Stimulated activated CD8-positive, alpha-beta memory T cell treated with anti-CD3 and anti-CD28 coated beads, Interleukin-15, amount 100 ng/mL, for 1 hour (primary cell): Measurements from ENCODE around the gene USP22.

Source experiments
- DNase-seq: peaks from one replicate; pipeline ENCODE4 v3.0.0-alpha.2; 2020; ENCODE audit warnings: low read depth

USP22 gene

GRCh38 chr17:21046216-21046615 is 3.4 kb upstream of the USP22 start:
- DNase-seq = no peak

GRCh38 chr17:21044971-21045370 is 2.2 kb upstream of the USP22 start:
- DNase-seq = no peak

GRCh38 chr17:21043296-21044232 is 753 bp upstream of the USP22 start:
- DNase-seq = peak; percentile 88

- peak; percentile 38 for DNase-seq
Observed at GRCh38 chr17:21041741-21042457, 912 bp downstream of the USP22 start.

- DNase-seq = no peak
Observed at GRCh38 chr17:21039839-21040575, 2.8 kb downstream of the USP22 start.

- no peak for DNase-seq
Observed at GRCh38 chr17:21037117-21037803, 5.6 kb downstream of the USP22 start.

GRCh38 chr17:21036361-21036881 is 6.4 kb downstream of the USP22 start:
- no peak for DNase-seq

GRCh38 chr17:21035406-21035805 is 7.4 kb downstream of the USP22 start:
- DNase-seq = no peak

- no peak for DNase-seq
Observed at GRCh38 chr17:21034340-21035235, 8.2 kb downstream of the USP22 start.

GRCh38 chr17:21033350-21033749 is 9.5 kb downstream of the USP22 start:
- no peak for DNase-seq

GRCh38 chr17:21031756-21032396 is 10.9 kb downstream of the USP22 start:
- DNase-seq = no peak

GRCh38 chr17:21030375-21030774 is 12.4 kb downstream of the USP22 start:
- DNase-seq = no peak

GRCh38 chr17:21029515-21029914 is 13.3 kb downstream of the USP22 start:
- DNase-seq = no peak

- DNase-seq = no peak
Observed at GRCh38 chr17:21029036-21029435, 13.8 kb downstream of the USP22 start.

GRCh38 chr17:21028192-21028591 is 14.6 kb downstream of the USP22 start:
- no peak for DNase-seq

GRCh38 chr17:21027031-21027430 is 15.8 kb downstream of the USP22 start:
- no peak for DNase-seq

- no peak for DNase-seq
Observed at GRCh38 chr17:21025451-21025850, 17.4 kb downstream of the USP22 start.

GRCh38 chr17:21024024-21024423 is 18.8 kb downstream of the USP22 start:
- DNase-seq = no peak

- no peak for DNase-seq
Observed at GRCh38 chr17:21021208-21021803, 21.5 kb downstream of the USP22 start.

GRCh38 chr17:21020622-21021021 is 22.2 kb downstream of the USP22 start:
- DNase-seq = no peak
